ENCODE measurements around the gene DDX54.

DDX54 gene

GRCh38 chr12:113171543-113171942 lies 13.7 kb downstream of the DDX54 start:
- DNase-seq (ENCODE audit: low spot score in 2 of 2) = no peak
- H3K9me3 ChIP-seq = no peaks in the 10 kb centered on the region
- H3K4me3 ChIP-seq = no peak overlapping the region
- H3K4me1 ChIP-seq = no peaks in the 10 kb centered on the region
- in situ Hi-C loops (cut with MboI; ENCODE audit: low sequenced_read_pairs) = loop anchor here (5.0 kb wide), 1 partner anchor 124 kb away; no protein-coding TSS in a partner anchor
- no peaks in the 10 kb centered on the region for H3K27me3 ChIP-seq (ENCODE audit: low read depth)
- H3K36me3 ChIP-seq (replicated peaks) = peaks cover 87% of the 10 kb centered on the region

- Histone ChIP-seq H3K36me3 (replicated peaks) (peaks cover 85% of the 10 kb centered on the region), H3K4me1 (no peaks in the 10 kb centered on the region), H3K27me3 (ENCODE audit: low read depth) (no peaks in the 10 kb centered on the region), H3K4me3 (no peak overlapping the region), H3K9me3 (no peaks in the 10 kb centered on the region)
- in situ Hi-C loops (cut with MboI; ENCODE audit: low sequenced_read_pairs) = loop anchor here (5.0 kb wide), 1 partner anchor 124 kb away; no protein-coding TSS in a partner anchor
- DNase-seq (ENCODE audit: low spot score in 2 of 2) = no peak
Measured at GRCh38 chr12:113170926-113171325, 14.4 kb downstream of the DDX54 start.

GRCh38 chr12:113170457-113170856 lies 14.8 kb downstream of the DDX54 start:
- in situ Hi-C loops (cut with MboI; ENCODE audit: low sequenced_read_pairs) = loop anchor here (5.0 kb wide), 1 partner anchor 123 kb away; no protein-coding TSS in a partner anchor
- Histone ChIP-seq H3K4me3 (no peak overlapping the region), H3K27me3 (ENCODE audit: low read depth) (no peaks in the 10 kb centered on the region), H3K4me1 (no peaks in the 10 kb centered on the region), H3K36me3 (replicated peaks) (peaks cover 88% of the 10 kb centered on the region), H3K9me3 (no peaks in the 10 kb centered on the region)
- no peak for DNase-seq (ENCODE audit: low spot score in 2 of 2)

- H3K4me3 ChIP-seq = no peak overlapping the region
- in situ Hi-C loops (cut with MboI; ENCODE audit: low sequenced_read_pairs) = loop anchor here (5.0 kb wide), 1 partner anchor 122 kb away; no protein-coding TSS in a partner anchor
- H3K9me3 ChIP-seq = no peaks in the 10 kb centered on the region
- no peak for DNase-seq (ENCODE audit: low spot score in 2 of 2)
- no peaks in the 10 kb centered on the region for H3K27me3 ChIP-seq (ENCODE audit: low read depth)
- no peaks in the 10 kb centered on the region for H3K4me1 ChIP-seq
- H3K36me3 ChIP-seq (replicated peaks) = peaks cover 96% of the 10 kb centered on the region
Measured at GRCh38 chr12:113169697-113170096, 15.6 kb downstream of the DDX54 start.

GRCh38 chr12:113167868-113168267 lies 17.4 kb downstream of the DDX54 start:
- Histone ChIP-seq H3K4me3 (no peak overlapping the region), H3K9me3 (no peaks in the 10 kb centered on the region), H3K4me1 (no peaks in the 10 kb centered on the region), H3K36me3 (replicated peaks) (peaks cover 93% of the 10 kb centered on the region), H3K27me3 (ENCODE audit: low read depth) (no peaks in the 10 kb centered on the region)
- no peak for DNase-seq (ENCODE audit: low spot score in 2 of 2)
- in situ Hi-C loops (cut with MboI; ENCODE audit: low sequenced_read_pairs) = no loop called here

- in situ Hi-C loops (cut with MboI; ENCODE audit: low sequenced_read_pairs) = no loop called here
Measured at GRCh38 chr12:113165521-113166450, 19.5 kb downstream of the DDX54 start.

GRCh38 chr12:113164014-113164413 lies 21.3 kb downstream of the DDX54 start:
- no peak for DNase-seq (ENCODE audit: low spot score in 2 of 2)

More at GRCh38 chr12:113165521-113166450, 19.5 kb downstream of the DDX54 start:
- no peaks in the 10 kb centered on the region for H3K9me3 ChIP-seq
- no peaks in the 10 kb centered on the region for H3K27me3 ChIP-seq (ENCODE audit: low read depth)
- DNase-seq (ENCODE audit: low spot score in 2 of 2) = no peak
- peaks cover 89% of the 10 kb centered on the region for H3K36me3 ChIP-seq (replicated peaks)
- H3K4me1 ChIP-seq = peaks cover 3% of the 10 kb centered on the region; the same call in 1 of the 2 replicates
- H3K4me3 ChIP-seq = no peak overlapping the region

GRCh38 chr12:113163030-113163360 lies 22.3 kb downstream of the DDX54 start:
- Histone ChIP-seq H3K9me3 (no peaks in the 10 kb centered on the region), H3K36me3 (replicated peaks) (peaks cover 89% of the 10 kb centered on the region), H3K4me1 (peaks cover 3% of the 10 kb centered on the region; the same call in 1 of the 2 replicates), H3K27me3 (ENCODE audit: low read depth) (no peaks in the 10 kb centered on the region), H3K4me3 (no peak overlapping the region)
- DNase-seq (ENCODE audit: low spot score in 2 of 2) = no peak
- in situ Hi-C loops (cut with MboI; ENCODE audit: low sequenced_read_pairs) = no loop called here

More at GRCh38 chr12:113164014-113164413, 21.3 kb downstream of the DDX54 start:
- Histone ChIP-seq H3K4me1 (peaks cover 3% of the 10 kb centered on the region; the same call in 1 of the 2 replicates), H3K27me3 (ENCODE audit: low read depth) (no peaks in the 10 kb centered on the region), H3K9me3 (no peaks in the 10 kb centered on the region), H3K36me3 (replicated peaks) (peaks cover 89% of the 10 kb centered on the region), H3K4me3 (no peak overlapping the region)
- in situ Hi-C loops (cut with MboI; ENCODE audit: low sequenced_read_pairs) = no loop called here

- Histone ChIP-seq H3K36me3 (replicated peaks) (peaks cover 85% of the 10 kb centered on the region), H3K4me1 (peaks cover 3% of the 10 kb centered on the region; the same call in 1 of the 2 replicates), H3K9me3 (no peaks in the 10 kb centered on the region), H3K4me3 (no peak overlapping the region), H3K27me3 (ENCODE audit: low read depth) (no peaks in the 10 kb centered on the region)
- peak in 1 of 2 experiments; percentile 33 for DNase-seq (ENCODE audit: low spot score in 2 of 2)
- in situ Hi-C loops (cut with MboI; ENCODE audit: low sequenced_read_pairs) = no loop called here
Measured at GRCh38 chr12:113162102-113163029, 22.9 kb downstream of the DDX54 start.

GRCh38 chr12:113161415-113162016 lies 23.8 kb downstream of the DDX54 start:
- Histone ChIP-seq H3K4me1 (peaks cover 3% of the 10 kb centered on the region; the same call in 1 of the 2 replicates), H3K27me3 (ENCODE audit: low read depth) (no peaks in the 10 kb centered on the region), H3K36me3 (replicated peaks) (peaks cover 77% of the 10 kb centered on the region), H3K4me3 (no peak overlapping the region), H3K9me3 (no peaks in the 10 kb centered on the region)
- in situ Hi-C loops (cut with MboI; ENCODE audit: low sequenced_read_pairs) = no loop called here
- DNase-seq (ENCODE audit: low spot score in 2 of 2) = peak; percentile 83 to 97

GRCh38 chr12:113159937-113160336 lies 25.3 kb downstream of the DDX54 start:
- Histone ChIP-seq H3K4me1 (peaks cover 3% of the 10 kb centered on the region; the same call in 1 of the 2 replicates), H3K36me3 (replicated peaks) (peaks cover 66% of the 10 kb centered on the region), H3K27me3 (ENCODE audit: low read depth) (no peaks in the 10 kb centered on the region), H3K9me3 (no peaks in the 10 kb centered on the region), H3K4me3 (no peak overlapping the region)
- in situ Hi-C loops (cut with MboI; ENCODE audit: low sequenced_read_pairs) = no loop called here
- no peak for DNase-seq (ENCODE audit: low spot score in 2 of 2)

- Histone ChIP-seq H3K36me3 (replicated peaks) (peaks cover 55% of the 10 kb centered on the region), H3K4me3 (no peak overlapping the region), H3K4me1 (peaks cover 3% of the 10 kb centered on the region; the same call in 1 of the 2 replicates), H3K27me3 (ENCODE audit: low read depth) (no peaks in the 10 kb centered on the region), H3K9me3 (no peaks in the 10 kb centered on the region)
- DNase-seq (ENCODE audit: low spot score in 2 of 2) = no peak
- in situ Hi-C loops (cut with MboI; ENCODE audit: low sequenced_read_pairs) = no loop called here
Measured at GRCh38 chr12:113158439-113159203, 26.7 kb downstream of the DDX54 start.
